Caco-2 (cell line): Measurements from ENCODE around the gene SLC2A11. TPM values are rescaled to one million over a fixed set of nuclear protein-coding genes. Genes with fewer than 3 reads are reported as not detected.

Experiments used
- BruUV-seq: library from RNA; stranded (reverse); fragments of 400-500 nt; replicated peaks from 2 replicates; lab custom pipeline; 2021; lab: Mats Ljungman, UMichigan
- CTCF ChIA-PET: fragments of 300-600 bp; sonication (Branson Sonifier 250); formaldehyde crosslinking; loops from one replicate; lab custom pipeline; 2022; ENCODE audit warnings: antibody characterized with exemption; lab: Charles Lee
- POLR2A ChIA-PET: fragments of 300-600 bp; sonication (Branson Sonifier 250); formaldehyde crosslinking; loops from one replicate; lab custom pipeline; 2022; ENCODE audit warnings: antibody characterized with exemption; lab: Charles Lee
- DNase-seq, 2 experiments: peaks; one replicate each; pipeline versions ENCODE4 v3.0.0 to v3.0.0-alpha.2; 2020 to 2022
- H3K27me3 ChIP-seq: replicated peaks from 2 replicates; pipeline ENCODE4 v1.6.0; 2011; ENCODE audit warnings: low read length; ENCODE audit not compliant: control insufficient read depth, insufficient read depth
- H3K36me3 ChIP-seq: 2 replicates; pipeline ENCODE4 v1.5.1; 2011; ENCODE audit warnings: low read length; ENCODE audit not compliant: control insufficient read depth, insufficient read depth
- H3K4me1 ChIP-seq: fragments of 250-450 bp; sonication (Bioruptor Pico); 2 replicates; pipeline ENCODE4 v1.5.1; 2020; ENCODE audit warnings: mild to moderate bottlenecking
- H3K4me3 ChIP-seq: 2 replicates; pipeline ENCODE4 v1.5.1; 2011; ENCODE audit warnings: low read depth, mild to moderate bottlenecking, control low read depth, low read length
- H3K9me3 ChIP-seq: fragments of 250-450 bp; sonication (Bioruptor Pico); 2 replicates; pipeline ENCODE4 v1.5.1; 2020; ENCODE audit warnings: mild to moderate bottlenecking, moderate library complexity
- H3K27ac Mint-ChIP-seq: one replicate; pipeline ENCODE4 v1.8.0; 2022; ENCODE audit warnings: mixed read lengths; ENCODE audit not compliant: unreplicated experiment
- H3K27me3 Mint-ChIP-seq: one replicate; pipeline ENCODE4 v1.8.0; 2022; ENCODE audit warnings: mixed read lengths; ENCODE audit not compliant: insufficient read depth, unreplicated experiment
- H3K36me3 Mint-ChIP-seq: one replicate; pipeline ENCODE4 v1.8.0; 2022; ENCODE audit warnings: mild to moderate bottlenecking, mixed read lengths; ENCODE audit not compliant: insufficient read depth, unreplicated experiment
- H3K4me1 Mint-ChIP-seq: one replicate; pipeline ENCODE4 v1.8.0; 2022; ENCODE audit warnings: low read depth, mixed read lengths; ENCODE audit not compliant: unreplicated experiment
- H3K4me3 Mint-ChIP-seq: one replicate; pipeline ENCODE4 v1.8.0; 2022; ENCODE audit warnings: mild to moderate bottlenecking, moderate library complexity, mixed read lengths; ENCODE audit not compliant: unreplicated experiment
- H3K9me3 Mint-ChIP-seq: one replicate; pipeline ENCODE4 v1.8.0; 2022; ENCODE audit warnings: mixed read lengths; ENCODE audit not compliant: unreplicated experiment
- CTCF ChIP-seq, 2 experiments: fragments of 200-600 bp in 1 of 2; IDR thresholded peaks; 1 replicate in 1 of 2; 2 replicates in 1 of 2; pipeline versions ENCODE4 v1.5.1 to v1.8.0; 2011 to 2022; ENCODE audit warnings: antibody characterized with exemption in 1 of 2, control low read depth in 1 of 2, inconsistent platforms in 1 of 2, low read depth in 1 of 2, low read length in 1 of 2, mild to moderate bottlenecking in 1 of 2, moderate library complexity in 1 of 2; ENCODE audit not compliant: insufficient read depth in 1 of 2, severe bottlenecking in 1 of 2, unreplicated experiment in 1 of 2
- intact Hi-C: fragments of 100-400 bp; cut with micrococcal nuclease; formaldehyde crosslinking; loops from one replicate; pipeline ENCODE4 v1.10.0; 2022; ENCODE audit not compliant: unreplicated experiment
- total RNA-seq: library from RNA; stranded (reverse); gene quantifications from 2 replicates; pipeline ENCODE4 v1.2.3, GENCODE V29; 2022

The SLC2A11 gene
- total RNA-seq, 1 experiment from 2014 or later = 32.4 TPM

- Histone ChIP-seq H3K9me3 (no peaks in the 10 kb centered on the region), H3K27me3 (no peaks in the 10 kb centered on the region), H3K4me3 (no peak overlapping the region), H3K36me3 (no peaks in the 10 kb centered on the region), H3K4me1 (no peaks in the 10 kb centered on the region; the same call in 1 of the 2 replicates)
- intact Hi-C loops = no loop called here
- peaks cover 11% of the 10 kb centered on the region for H3K36me3 Mint-ChIP-seq
- TF ChIP-seq CTCF (IDR thresholded peaks at IDR 0.05; ENCODE audit: insufficient read depth in 1 of 2, low read depth in 1 of 2, low read length in 1 of 2, severe bottlenecking in 1 of 2, unreplicated experiment in 1 of 2) = no peak
- no peaks in the 10 kb centered on the region for H3K9me3 Mint-ChIP-seq
- no TSS peak for BruUV-seq
- ChIA-PET CTCF (interaction anchor here (2.0 kb wide), 1 partner anchor 10 kb away, joined by 5 read pairs; the partner anchor contains the start of gene MIF), POLR2A (no interaction called here)
- no peak for DNase-seq
- H3K4me1 Mint-ChIP-seq = no peaks in the 10 kb centered on the region
- no peak overlapping the region for H3K27ac Mint-ChIP-seq
- H3K27me3 Mint-ChIP-seq = no peaks in the 10 kb centered on the region
- H3K4me3 Mint-ChIP-seq = no peak overlapping the region
Observed at GRCh38 chr22:23884140-23884539, 26.5 kb downstream of the SLC2A11 start.

GRCh38 chr22:23888615-23889401 lies 31.1 kb downstream of the SLC2A11 start:
- H3K9me3 Mint-ChIP-seq = no peaks in the 10 kb centered on the region
- peak in 1 of 2 experiments; percentile 44 for DNase-seq
- CTCF ChIA-PET = interaction anchor here (0.6 to 1.4 kb wide), 10 partner anchors 23 to 353 kb away, joined by 3 to 12 read pairs (median 6); partner anchors contain the start of genes SLC2A11 and ZNF70

More at GRCh38 chr22:23888615-23889401, 31.1 kb downstream of the SLC2A11 start:
- H3K27ac Mint-ChIP-seq = peak overlapping the region; percentile 69
- Histone ChIP-seq H3K27me3 (no peaks in the 10 kb centered on the region), H3K9me3 (no peaks in the 10 kb centered on the region), H3K4me1 (peaks cover 11% of the 10 kb centered on the region), H3K36me3 (no peaks in the 10 kb centered on the region), H3K4me3 (no peak overlapping the region)
- H3K27me3 Mint-ChIP-seq = no peaks in the 10 kb centered on the region
- POLR2A ChIA-PET = interaction anchor here (0.5 to 0.8 kb wide), 3 partner anchors 31 to 151 kb away, joined by 3 to 6 read pairs (median 3); partner anchors contain the start of gene SLC2A11
- no peak overlapping the region for H3K4me3 Mint-ChIP-seq
- peak; percentile 32 to 48 for TF ChIP-seq CTCF (IDR thresholded peaks at IDR 0.05; ENCODE audit: insufficient read depth in 1 of 2, low read depth in 1 of 2, low read length in 1 of 2, severe bottlenecking in 1 of 2, unreplicated experiment in 1 of 2)
- peaks cover 5% of the 10 kb centered on the region for H3K36me3 Mint-ChIP-seq
- no TSS peak for BruUV-seq
- intact Hi-C loops = loop anchor here (5.0 kb wide), 1 partner anchor 68 kb away; no protein-coding TSS in a partner anchor
- H3K4me1 Mint-ChIP-seq = peaks cover 13% of the 10 kb centered on the region
